H9 (cell line): Measurements from ENCODE around the gene DAPL1. TPM values are rescaled to one million over a fixed set of nuclear protein-coding genes. Genes with fewer than 3 reads are reported as not detected.

Source experiments
- DNase-seq: peaks from one replicate; pipeline ENCODE4 v3.0.0-alpha.2; 2017
- H2AFZ ChIP-seq: one replicate; pipeline ENCODE4 v1.6.1; 2013; ENCODE audit warnings: mild to moderate bottlenecking, low read length, control low read depth, moderate library complexity
- H2AK5ac ChIP-seq: 2 replicates; pipeline ENCODE4 v1.6.1; 2013; ENCODE audit warnings: low read length, control low read depth, mixed read lengths; ENCODE audit not compliant: insufficient read length
- H2BK120ac ChIP-seq: one replicate; pipeline ENCODE4 v1.6.1; 2013; ENCODE audit warnings: low read depth, mild to moderate bottlenecking, low read length, control low read depth, inconsistent platforms; ENCODE audit not compliant: poor library complexity, severe bottlenecking
- H2BK12ac ChIP-seq: 2 replicates; pipeline ENCODE4 v1.6.1; 2013; ENCODE audit warnings: low read length, control low read depth, mixed read lengths, low read depth; ENCODE audit not compliant: insufficient read length
- H2BK15ac ChIP-seq: 2 replicates; pipeline ENCODE4 v1.6.1; 2013; ENCODE audit warnings: low read depth, low read length, control low read depth
- H2BK20ac ChIP-seq: one replicate; pipeline ENCODE4 v1.6.1; 2013; ENCODE audit warnings: low read depth, mild to moderate bottlenecking, low read length, control low read depth, inconsistent platforms; ENCODE audit not compliant: poor library complexity, severe bottlenecking
- H2BK5ac ChIP-seq: 2 replicates; pipeline ENCODE4 v1.6.1; 2013; ENCODE audit warnings: low read length, control low read depth, mixed read lengths; ENCODE audit not compliant: insufficient read length
- H3K14ac ChIP-seq: 2 replicates; pipeline ENCODE4 v1.6.1; 2013; ENCODE audit warnings: low read length, control low read depth; ENCODE audit not compliant: insufficient read depth
- H3K18ac ChIP-seq: 2 replicates; pipeline ENCODE4 v1.6.1; 2013; ENCODE audit warnings: low read depth, mild to moderate bottlenecking, mixed read lengths, low read length, control low read depth; ENCODE audit not compliant: insufficient read length
- H3K23ac ChIP-seq: 2 replicates; pipeline ENCODE4 v1.6.1; 2013; ENCODE audit warnings: low read length, control low read depth, mixed read lengths, low read depth; ENCODE audit not compliant: insufficient read length
- H3K23me2 ChIP-seq: 2 replicates; pipeline ENCODE4 v1.6.1; 2013; ENCODE audit warnings: low read depth, mild to moderate bottlenecking, mixed read lengths, low read length, control low read depth; ENCODE audit not compliant: insufficient read length, poor library complexity, severe bottlenecking
- H3K27ac ChIP-seq: 2 replicates; pipeline ENCODE4 v1.5.1; 2013; ENCODE audit warnings: low read length, control low read depth, mixed read lengths, low read depth; ENCODE audit not compliant: insufficient read length
- H3K27me3 ChIP-seq: 2 replicates; pipeline ENCODE4 v1.6.1; 2013; ENCODE audit warnings: low read length, control low read depth, inconsistent platforms; ENCODE audit not compliant: insufficient read depth
- H3K4ac ChIP-seq: 2 replicates; pipeline ENCODE4 v1.6.1; 2013; ENCODE audit warnings: low read depth, mild to moderate bottlenecking, control low read depth, inconsistent platforms, low read length, moderate library complexity
- H3K4me1 ChIP-seq: 2 replicates; pipeline ENCODE4 v1.6.1; 2013; ENCODE audit warnings: low read length, control low read depth, inconsistent platforms; ENCODE audit not compliant: insufficient read depth
- H3K4me2 ChIP-seq: 2 replicates; pipeline ENCODE4 v1.6.1; 2013; ENCODE audit warnings: low read length, control low read depth, mixed read lengths; ENCODE audit not compliant: insufficient read length, insufficient read depth
- H3K56ac ChIP-seq: 2 replicates; pipeline ENCODE4 v1.6.1; 2013; ENCODE audit warnings: low read depth, mild to moderate bottlenecking, mixed read lengths, low read length, control low read depth; ENCODE audit not compliant: insufficient read length
- H3K79me1 ChIP-seq: 2 replicates; pipeline ENCODE4 v1.6.1; 2013; ENCODE audit warnings: low read depth, mild to moderate bottlenecking, moderate library complexity, low read length, control low read depth, inconsistent platforms; ENCODE audit not compliant: insufficient read depth, poor library complexity, severe bottlenecking
- H3K79me2 ChIP-seq: 2 replicates; pipeline ENCODE4 v1.6.1; 2013; ENCODE audit warnings: low read length, control low read depth, inconsistent platforms; ENCODE audit not compliant: insufficient read depth
- H3K9ac ChIP-seq: 2 replicates; pipeline ENCODE4 v1.6.1; 2013; ENCODE audit warnings: low read length, control low read depth, mixed read lengths; ENCODE audit not compliant: insufficient read length; ENCODE audit errors: extremely low read depth
- H3K9me3 ChIP-seq: one replicate; pipeline ENCODE4 v1.6.1; 2013; ENCODE audit warnings: low read depth, low read length, inconsistent platforms; ENCODE audit not compliant: control insufficient read depth
- H3T11ph ChIP-seq: one replicate; pipeline ENCODE4 v1.6.1; 2013; ENCODE audit warnings: mild to moderate bottlenecking, low read length, control low read depth, inconsistent platforms
- H4K20me1 ChIP-seq: one replicate; pipeline ENCODE4 v1.6.1; 2013; ENCODE audit not compliant: control insufficient read depth, insufficient read length, insufficient read depth
- H4K5ac ChIP-seq: 2 replicates; pipeline ENCODE4 v1.6.1; 2013; ENCODE audit warnings: low read depth, mild to moderate bottlenecking, mixed read lengths, low read length, control low read depth; ENCODE audit not compliant: insufficient read length
- H4K8ac ChIP-seq: replicated peaks from 2 replicates; pipeline ENCODE4 v1.6.1; 2013; ENCODE audit warnings: low read length, control low read depth, mixed read lengths, low read depth; ENCODE audit not compliant: insufficient read length
- H4K91ac ChIP-seq: 2 replicates; pipeline ENCODE4 v1.6.1; 2013; ENCODE audit warnings: low read depth, mild to moderate bottlenecking, moderate library complexity, mixed read lengths, low read length, control low read depth; ENCODE audit not compliant: insufficient read length
- H3K27ac Mint-ChIP-seq, 3 experiments: 2 replicates in 2 of 3; 3 replicates in 1 of 3; pipeline ENCODE4 v1.8.0; 2020 to 2021; ENCODE audit warnings: mixed read lengths in 3 of 3, mild to moderate bottlenecking in 1 of 3, moderate library complexity in 1 of 3
- H3K27me3 Mint-ChIP-seq: 2 replicates; pipeline ENCODE4 v1.8.0; 2021; ENCODE audit warnings: low read depth, mild to moderate bottlenecking, moderate library complexity, mixed read lengths
- H3K36me3 Mint-ChIP-seq, 3 experiments: 2 replicates in 2 of 3; 3 replicates in 1 of 3; pipeline ENCODE4 v1.8.0; 2020 to 2021; ENCODE audit warnings: low read depth in 3 of 3, mixed read lengths in 3 of 3; ENCODE audit not compliant: insufficient read depth in 1 of 3
- H3K4me1 Mint-ChIP-seq, 2 experiments: 2 replicates each; pipeline ENCODE4 v1.8.0; 2020; ENCODE audit warnings: mixed read lengths in 2 of 2
- H3K4me3 Mint-ChIP-seq, 2 experiments: 2 replicates in 1 of 2; 3 replicates in 1 of 2; pipeline ENCODE4 v1.8.0; 2020 to 2021; ENCODE audit warnings: mild to moderate bottlenecking in 2 of 2, mixed read lengths in 2 of 2, moderate library complexity in 1 of 2
- H3K9me3 Mint-ChIP-seq, 2 experiments: 2 replicates in 1 of 2; 3 replicates in 1 of 2; pipeline ENCODE4 v1.8.0; 2020; ENCODE audit warnings: mild to moderate bottlenecking in 2 of 2, mixed read lengths in 2 of 2, moderate library complexity in 1 of 2
- CTCF ChIP-seq: fragments of 200-600 bp; sonication (generic); conservative IDR thresholded peaks from 3 replicates; pipeline ENCODE4 v1.8.0; 2021; ENCODE audit warnings: antibody characterized with exemption, mild to moderate bottlenecking
- WGBS: extraction: QIAGEN DNeasy Blood & Tissue Kit; methylation state at CpG from one replicate; pipeline ENCODE4 v1.1.7; 2013; ENCODE audit warnings: missing lambda C conversion rate, low lambda C conversion rate, mixed read lengths; ENCODE audit not compliant: insufficient read length; ENCODE audit errors: extremely low coverage; 5-methylcytosine and 5-hydroxymethylcytosine counted together
- total RNA-seq: library from RNA; stranded (reverse); gene quantifications from 2 replicates; pipeline ENCODE4 v1.2.1, GENCODE V29; 2021

The DAPL1 gene
- total RNA-seq, 1 experiment from 2014 or later = not detected

- no peaks in the 10 kb centered on the region for H3K79me2 ChIP-seq
- Mint-ChIP-seq H3K9me3 (no peaks in the 10 kb centered on the region), H3K4me3 (no peak overlapping the region), H3K36me3 (no peaks in the 10 kb centered on the region), H3K4me1 (peaks cover 8 to 12% of the 10 kb centered on the region in 2 experiments), H3K27ac (no peak overlapping the region), H3K27me3 (no peaks in the 10 kb centered on the region)
- no peak overlapping the region for H2BK5ac ChIP-seq
- no peak overlapping the region for H3K9ac ChIP-seq
- no peak overlapping the region for H4K8ac ChIP-seq
- H3K4me2 ChIP-seq = no peak overlapping the region
- H3K23me2 ChIP-seq = no peaks in the 10 kb centered on the region
- H3K27ac ChIP-seq = no peak overlapping the region
- no peak overlapping the region for H2BK15ac ChIP-seq
- H2BK12ac ChIP-seq = no peak overlapping the region
- no CpG with 5 or more reads among the region's 10 CpGs for WGBS
- no peaks in the 10 kb centered on the region for H4K20me1 ChIP-seq
- H2AK5ac ChIP-seq = no peak overlapping the region
- H3T11ph ChIP-seq = no peak overlapping the region
- H3K14ac ChIP-seq = no peak overlapping the region
- no peak overlapping the region for H4K91ac ChIP-seq
- H3K56ac ChIP-seq = no peak overlapping the region
- no peak for TF ChIP-seq CTCF
- no peak overlapping the region for H3K18ac ChIP-seq
- H3K4ac ChIP-seq = no peak overlapping the region
- no peak overlapping the region for H2BK120ac ChIP-seq
- H4K5ac ChIP-seq = no peak overlapping the region
- H3K4me1 ChIP-seq = peaks cover 2% of the 10 kb centered on the region; the same call in 1 of the 2 replicates
- H3K79me1 ChIP-seq = no peaks in the 10 kb centered on the region
- H2BK20ac ChIP-seq = no peak overlapping the region
- H3K9me3 ChIP-seq = no peaks in the 10 kb centered on the region
- no peaks in the 10 kb centered on the region for H3K27me3 ChIP-seq
- no peak overlapping the region for H2AFZ ChIP-seq
- no peak overlapping the region for H3K23ac ChIP-seq
- no peak for DNase-seq
Observed at GRCh38 chr2:158756976-158757375, 38.1 kb upstream of the DAPL1 start.
